Measurements from ENCODE around the gene SHC2.

Gene SHC2

DNA sequence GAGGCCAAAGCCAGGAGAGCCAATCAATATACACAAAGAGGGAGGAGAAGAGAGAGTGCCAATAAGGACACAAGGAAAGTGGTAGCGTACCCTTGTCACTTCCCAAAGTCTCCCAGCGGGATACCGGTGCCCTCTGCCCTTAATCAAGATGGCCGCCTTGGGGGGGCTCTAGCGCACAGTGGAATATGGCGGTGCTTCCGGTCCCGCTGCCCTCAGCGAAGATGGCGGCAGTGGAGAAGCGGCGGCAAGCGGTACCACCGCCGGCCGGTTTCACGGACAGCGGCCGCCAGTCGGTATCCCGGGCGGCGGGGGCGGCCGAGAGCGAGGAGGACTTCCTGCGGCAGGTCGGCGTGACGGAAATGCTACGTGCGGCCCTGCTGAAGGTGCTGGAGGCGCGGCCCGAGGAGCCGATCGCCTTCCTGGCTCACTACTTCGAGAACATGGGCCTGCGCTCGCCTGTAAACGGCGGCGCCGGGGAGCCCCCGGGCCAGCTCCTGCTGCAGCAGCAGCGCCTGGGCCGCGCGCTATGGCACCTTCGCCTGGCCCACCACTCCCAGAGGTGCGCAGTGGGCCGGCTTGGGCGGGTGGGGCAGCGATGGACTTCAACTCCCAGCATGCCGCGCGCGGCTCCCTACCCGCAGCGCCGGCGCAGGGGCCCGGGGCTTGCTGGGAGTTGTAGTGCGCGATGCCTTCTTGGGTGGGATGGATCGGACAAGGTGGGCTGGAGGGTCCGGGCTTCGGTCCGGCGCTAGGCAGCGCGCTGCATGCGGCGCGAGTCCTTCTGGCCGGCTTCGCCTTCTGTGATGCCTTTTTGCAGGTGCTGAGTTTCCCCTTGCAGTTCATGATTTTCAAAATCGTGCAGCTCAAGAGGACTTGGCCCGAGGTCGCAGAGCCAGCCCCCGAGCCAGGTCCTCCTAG lies 46.7 kb upstream of the SHC2 start, which contains the start of gene TPGS1 (continued):
- TF ChIP-seq TCF7L2 (IDR thresholded peaks at IDR 0.05; ENCODE audit: borderline replicate concordance, low read depth, low read length), result no peak
- TF ChIP-seq, protein P1, sequence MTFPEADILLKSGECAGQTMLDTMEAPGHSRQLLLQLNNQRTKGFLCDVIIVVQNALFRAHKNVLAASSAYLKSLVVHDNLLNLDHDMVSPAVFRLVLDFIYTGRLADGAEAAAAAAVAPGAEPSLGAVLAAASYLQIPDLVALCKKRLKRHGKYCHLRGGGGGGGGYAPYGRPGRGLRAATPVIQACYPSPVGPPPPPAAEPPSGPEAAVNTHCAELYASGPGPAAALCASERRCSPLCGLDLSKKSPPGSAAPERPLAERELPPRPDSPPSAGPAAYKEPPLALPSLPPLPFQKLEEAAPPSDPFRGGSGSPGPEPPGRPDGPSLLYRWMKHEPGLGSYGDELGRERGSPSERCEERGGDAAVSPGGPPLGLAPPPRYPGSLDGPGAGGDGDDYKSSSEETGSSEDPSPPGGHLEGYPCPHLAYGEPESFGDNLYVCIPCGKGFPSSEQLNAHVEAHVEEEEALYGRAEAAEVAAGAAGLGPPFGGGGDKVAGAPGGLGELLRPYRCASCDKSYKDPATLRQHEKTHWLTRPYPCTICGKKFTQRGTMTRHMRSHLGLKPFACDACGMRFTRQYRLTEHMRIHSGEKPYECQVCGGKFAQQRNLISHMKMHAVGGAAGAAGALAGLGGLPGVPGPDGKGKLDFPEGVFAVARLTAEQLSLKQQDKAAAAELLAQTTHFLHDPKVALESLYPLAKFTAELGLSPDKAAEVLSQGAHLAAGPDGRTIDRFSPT (tag by site-specific recombination; IDR thresholded peaks at IDR 0.05), result peak; percentile 82
- TF ChIP-seq, protein P2, sequence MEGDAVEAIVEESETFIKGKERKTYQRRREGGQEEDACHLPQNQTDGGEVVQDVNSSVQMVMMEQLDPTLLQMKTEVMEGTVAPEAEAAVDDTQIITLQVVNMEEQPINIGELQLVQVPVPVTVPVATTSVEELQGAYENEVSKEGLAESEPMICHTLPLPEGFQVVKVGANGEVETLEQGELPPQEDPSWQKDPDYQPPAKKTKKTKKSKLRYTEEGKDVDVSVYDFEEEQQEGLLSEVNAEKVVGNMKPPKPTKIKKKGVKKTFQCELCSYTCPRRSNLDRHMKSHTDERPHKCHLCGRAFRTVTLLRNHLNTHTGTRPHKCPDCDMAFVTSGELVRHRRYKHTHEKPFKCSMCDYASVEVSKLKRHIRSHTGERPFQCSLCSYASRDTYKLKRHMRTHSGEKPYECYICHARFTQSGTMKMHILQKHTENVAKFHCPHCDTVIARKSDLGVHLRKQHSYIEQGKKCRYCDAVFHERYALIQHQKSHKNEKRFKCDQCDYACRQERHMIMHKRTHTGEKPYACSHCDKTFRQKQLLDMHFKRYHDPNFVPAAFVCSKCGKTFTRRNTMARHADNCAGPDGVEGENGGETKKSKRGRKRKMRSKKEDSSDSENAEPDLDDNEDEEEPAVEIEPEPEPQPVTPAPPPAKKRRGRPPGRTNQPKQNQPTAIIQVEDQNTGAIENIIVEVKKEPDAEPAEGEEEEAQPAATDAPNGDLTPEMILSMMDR (tag by site-specific recombination; IDR thresholded peaks at IDR 0.05), result peak; percentile 26; the same call in 1 of the 2 replicates
- TF ChIP-seq, protein P3, sequence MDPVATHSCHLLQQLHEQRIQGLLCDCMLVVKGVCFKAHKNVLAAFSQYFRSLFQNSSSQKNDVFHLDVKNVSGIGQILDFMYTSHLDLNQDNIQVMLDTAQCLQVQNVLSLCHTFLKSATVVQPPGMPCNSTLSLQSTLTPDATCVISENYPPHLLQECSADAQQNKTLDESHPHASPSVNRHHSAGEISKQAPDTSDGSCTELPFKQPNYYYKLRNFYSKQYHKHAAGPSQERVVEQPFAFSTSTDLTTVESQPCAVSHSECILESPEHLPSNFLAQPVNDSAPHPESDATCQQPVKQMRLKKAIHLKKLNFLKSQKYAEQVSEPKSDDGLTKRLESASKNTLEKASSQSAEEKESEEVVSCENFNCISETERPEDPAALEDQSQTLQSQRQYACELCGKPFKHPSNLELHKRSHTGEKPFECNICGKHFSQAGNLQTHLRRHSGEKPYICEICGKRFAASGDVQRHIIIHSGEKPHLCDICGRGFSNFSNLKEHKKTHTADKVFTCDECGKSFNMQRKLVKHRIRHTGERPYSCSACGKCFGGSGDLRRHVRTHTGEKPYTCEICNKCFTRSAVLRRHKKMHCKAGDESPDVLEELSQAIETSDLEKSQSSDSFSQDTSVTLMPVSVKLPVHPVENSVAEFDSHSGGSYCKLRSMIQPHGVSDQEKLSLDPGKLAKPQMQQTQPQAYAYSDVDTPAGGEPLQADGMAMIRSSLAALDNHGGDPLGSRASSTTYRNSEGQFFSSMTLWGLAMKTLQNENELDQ (tag by site-specific recombination; IDR thresholded peaks at IDR 0.05; ENCODE audit: low read depth), result no peak
- TF ChIP-seq KLF8 (tag by site-specific recombination; IDR thresholded peaks at IDR 0.05), result 0 out of 2 replicates have a peak, but pooled peaks have one; percentile 17
- TF ChIP-seq, protein P4, sequence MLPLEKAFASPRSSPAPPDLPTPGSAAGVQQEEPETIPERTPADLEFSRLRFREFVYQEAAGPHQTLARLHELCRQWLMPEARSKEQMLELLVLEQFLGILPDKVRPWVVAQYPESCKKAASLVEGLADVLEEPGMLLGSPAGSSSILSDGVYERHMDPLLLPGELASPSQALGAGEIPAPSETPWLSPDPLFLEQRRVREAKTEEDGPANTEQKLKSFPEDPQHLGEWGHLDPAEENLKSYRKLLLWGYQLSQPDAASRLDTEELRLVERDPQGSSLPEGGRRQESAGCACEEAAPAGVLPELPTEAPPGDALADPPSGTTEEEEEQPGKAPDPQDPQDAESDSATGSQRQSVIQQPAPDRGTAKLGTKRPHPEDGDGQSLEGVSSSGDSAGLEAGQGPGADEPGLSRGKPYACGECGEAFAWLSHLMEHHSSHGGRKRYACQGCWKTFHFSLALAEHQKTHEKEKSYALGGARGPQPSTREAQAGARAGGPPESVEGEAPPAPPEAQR (tag by site-specific recombination; IDR thresholded peaks at IDR 0.05), result no peak
- TF ChIP-seq ZNF610 (tag by site-specific recombination; IDR thresholded peaks at IDR 0.05; ENCODE audit: borderline replicate concordance), result 0 out of 2 replicates have a peak, but pooled peaks have one; percentile 44
- TF ChIP-seq, protein P5, sequence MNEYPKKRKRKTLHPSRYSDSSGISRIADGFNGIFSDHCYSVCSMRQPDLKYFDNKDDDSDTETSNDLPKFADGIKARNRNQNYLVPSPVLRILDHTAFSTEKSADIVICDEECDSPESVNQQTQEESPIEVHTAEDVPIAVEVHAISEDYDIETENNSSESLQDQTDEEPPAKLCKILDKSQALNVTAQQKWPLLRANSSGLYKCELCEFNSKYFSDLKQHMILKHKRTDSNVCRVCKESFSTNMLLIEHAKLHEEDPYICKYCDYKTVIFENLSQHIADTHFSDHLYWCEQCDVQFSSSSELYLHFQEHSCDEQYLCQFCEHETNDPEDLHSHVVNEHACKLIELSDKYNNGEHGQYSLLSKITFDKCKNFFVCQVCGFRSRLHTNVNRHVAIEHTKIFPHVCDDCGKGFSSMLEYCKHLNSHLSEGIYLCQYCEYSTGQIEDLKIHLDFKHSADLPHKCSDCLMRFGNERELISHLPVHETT (tag by site-specific recombination; IDR thresholded peaks at IDR 0.05), result peak; percentile 81
- TF ChIP-seq ZNF16 (tag by site-specific recombination; IDR thresholded peaks at IDR 0.05; ENCODE audit: low read depth), result no peak
- TF ChIP-seq ZIC2 (tag by site-specific recombination; IDR thresholded peaks at IDR 0.05), result 0 out of 2 replicates have a peak, but pooled peaks have one; percentile 34

DNA sequence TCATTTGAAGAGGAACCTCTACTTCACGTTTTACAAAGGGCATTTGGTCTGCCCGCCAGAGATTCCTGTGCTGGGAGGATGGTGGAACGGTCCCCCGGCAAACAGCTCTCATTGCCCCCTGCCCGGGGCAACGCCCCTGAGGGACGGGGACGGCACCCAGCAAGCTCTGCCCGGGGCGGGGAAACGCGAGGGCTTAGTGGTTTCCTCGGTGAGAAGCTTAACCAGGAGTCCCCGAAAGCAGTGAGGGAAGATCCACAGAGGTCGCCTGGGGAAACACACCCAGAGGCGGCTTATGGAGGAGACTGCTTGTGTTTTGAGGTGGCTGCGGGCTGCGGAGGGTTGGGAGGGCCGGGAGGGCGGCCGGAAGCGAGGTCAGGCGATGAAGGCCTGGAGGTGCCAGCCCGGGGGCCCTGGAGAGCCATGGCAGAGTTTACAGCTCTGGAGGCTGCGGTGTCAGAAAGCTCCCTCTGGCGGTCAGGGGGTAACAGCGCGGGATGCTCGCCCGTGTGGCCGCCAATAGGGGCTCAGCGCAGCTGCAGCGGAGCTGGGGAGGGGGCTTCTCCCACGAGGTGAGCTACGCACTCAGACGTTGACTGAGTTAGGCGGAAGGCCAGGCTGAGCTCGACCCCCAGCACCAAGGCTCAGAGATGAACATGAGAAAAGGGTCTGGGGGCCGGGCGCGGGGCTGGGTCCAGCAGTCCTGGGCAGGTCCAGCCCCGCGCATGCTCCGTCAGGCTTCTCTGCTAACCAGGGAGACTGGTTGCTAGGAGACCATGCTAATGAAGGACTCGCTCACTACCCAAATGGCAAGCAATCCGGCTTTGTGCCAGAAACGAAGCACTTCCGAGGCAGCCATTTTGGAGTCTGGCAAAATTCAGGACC lies 45.8 kb upstream of the SHC2 start:
- H3K27ac ChIP-seq (ENCODE audit: extremely low read depth, low read depth, low read length), result peak overlapping the region; percentile 93
- ChIA-PET POLR2A (interaction anchor here (0.6 to 1.8 kb wide), 8 partner anchors 12 to 48 kb away, joined by 3 to 33 read pairs (median 8); partner anchors contain the start of genes CDC34 and SHC2), CTCF (interaction anchor here (0.6 to 1.8 kb wide), 20 partner anchors 9 to 358 kb away, joined by 3 to 16 read pairs (median 3); partner anchors contain the start of genes CDC34, MADCAM1 and SHC2)
- peaks cover 0 to 5% of the 10 kb centered on the region in 2 experiments; a peak in 1 of 3 replicates for H3K36me3 ChIP-seq (ENCODE audit: control insufficient read depth in 2 of 2, insufficient read depth in 1 of 2, low read length in 2 of 2)
- peak overlapping the region; percentile 72 for H3K4me3 ChIP-seq (ENCODE audit: low read depth, low read length)
- H3K9me3 ChIP-seq (ENCODE audit: control insufficient read depth, insufficient read depth, low read depth, low read length), result no peaks in the 10 kb centered on the region
- H3K4me1 ChIP-seq (ENCODE audit: control insufficient read depth, insufficient read depth, low read length), result peaks cover 7% of the 10 kb centered on the region; the same call in 1 of the 2 replicates
- TF ChIP-seq, protein P6, sequence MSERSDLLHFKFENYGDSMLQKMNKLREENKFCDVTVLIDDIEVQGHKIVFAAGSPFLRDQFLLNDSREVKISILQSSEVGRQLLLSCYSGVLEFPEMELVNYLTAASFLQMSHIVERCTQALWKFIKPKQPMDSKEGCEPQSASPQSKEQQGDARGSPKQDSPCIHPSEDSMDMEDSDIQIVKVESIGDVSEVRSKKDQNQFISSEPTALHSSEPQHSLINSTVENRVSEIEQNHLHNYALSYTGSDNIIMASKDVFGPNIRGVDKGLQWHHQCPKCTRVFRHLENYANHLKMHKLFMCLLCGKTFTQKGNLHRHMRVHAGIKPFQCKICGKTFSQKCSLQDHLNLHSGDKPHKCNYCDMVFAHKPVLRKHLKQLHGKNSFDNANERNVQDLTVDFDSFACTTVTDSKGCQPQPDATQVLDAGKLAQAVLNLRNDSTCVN (tag by site-specific recombination; optimal IDR thresholded peaks at IDR 0.05), result peak; percentile 34
- TF ChIP-seq, protein P3 (tag by site-specific recombination; IDR thresholded peaks at IDR 0.05; ENCODE audit: low read depth), result no peak
- TF ChIP-seq ZBTB7A (tag by site-specific recombination; IDR thresholded peaks at IDR 0.05; ENCODE audit: low read depth) (peak; percentile 86; the same call in 1 of the 2 replicates), ZNF768 (tag by site-specific recombination; IDR thresholded peaks at IDR 0.05) (no peak), ZNF501 (tag by site-specific recombination; IDR thresholded peaks at IDR 0.05) (peak; percentile 23; the same call in 1 of the 2 replicates), ZNF426 (tag by site-specific recombination; IDR thresholded peaks at IDR 0.05) (no peak)

All from HEK293 (cell line).